Measurements from ENCODE around the gene PHACTR3.

Gene PHACTR3

GRCh38 chr20:59605601-59606364 lies 1.4 kb downstream of the PHACTR3 start:
- Histone ChIP-seq H3K4me3 (ENCODE audit: low read depth in 1 of 2, low read length in 2 of 2) (peak overlapping the region in 1 of 2 donors; percentile 21), H3K27me3 (ENCODE audit: control insufficient read depth in 1 of 2, insufficient read depth in 2 of 2, low read length in 2 of 2) (peaks cover 41 to 51% of the 10 kb centered on the region in 2 donors), H3K4me1 (ENCODE audit: control insufficient read depth in 1 of 2, insufficient read depth in 2 of 2, low read length in 2 of 2) (peaks cover 0 to 6% of the 10 kb centered on the region in 2 donors), H3K9me3 (ENCODE audit: control insufficient read depth in 1 of 2, low read length in 2 of 2) (no peaks in the 10 kb centered on the region), H3K27ac (ENCODE audit: low read depth, low read length) (no peak overlapping the region), H3K9ac (ENCODE audit: low read depth in 1 of 2, low read length in 2 of 2) (no peak overlapping the region), H3K36me3 (ENCODE audit: control insufficient read depth in 1 of 2, insufficient read depth in 2 of 2, low read length in 2 of 2) (no peaks in the 10 kb centered on the region)

GRCh38 chr20:59606566-59606965 lies 2.2 kb downstream of the PHACTR3 start:
- H3K27ac ChIP-seq (ENCODE audit: low read depth, low read length): no peak overlapping the region

GRCh38 chr20:59608396-59608795 lies 4.1 kb downstream of the PHACTR3 start:
- Histone ChIP-seq H3K27me3 (ENCODE audit: control insufficient read depth in 1 of 2, insufficient read depth in 2 of 2, low read length in 2 of 2) (peaks cover 26 to 38% of the 10 kb centered on the region in 2 donors), H3K4me3 (ENCODE audit: low read depth in 1 of 2, low read length in 2 of 2) (no peak overlapping the region), H3K9me3 (ENCODE audit: control insufficient read depth in 1 of 2, low read length in 2 of 2) (no peaks in the 10 kb centered on the region), H3K27ac (ENCODE audit: low read depth, low read length) (no peak overlapping the region), H3K4me1 (ENCODE audit: control insufficient read depth in 1 of 2, insufficient read depth in 2 of 2, low read length in 2 of 2) (peaks cover 0 to 6% of the 10 kb centered on the region in 2 donors), H3K9ac (ENCODE audit: low read depth in 1 of 2, low read length in 2 of 2) (no peak overlapping the region), H3K36me3 (ENCODE audit: control insufficient read depth in 1 of 2, insufficient read depth in 2 of 2, low read length in 2 of 2) (no peaks in the 10 kb centered on the region)

More at GRCh38 chr20:59606566-59606965, 2.2 kb downstream of the PHACTR3 start:
- H3K27me3 ChIP-seq (ENCODE audit: control insufficient read depth in 1 of 2, insufficient read depth in 2 of 2, low read length in 2 of 2): peaks cover 41 to 51% of the 10 kb centered on the region in 2 donors
- H3K36me3 ChIP-seq (ENCODE audit: control insufficient read depth in 1 of 2, insufficient read depth in 2 of 2, low read length in 2 of 2): no peaks in the 10 kb centered on the region
- peaks cover 0 to 6% of the 10 kb centered on the region in 2 donors for H3K4me1 ChIP-seq (ENCODE audit: control insufficient read depth in 1 of 2, insufficient read depth in 2 of 2, low read length in 2 of 2)
- no peak overlapping the region for H3K4me3 ChIP-seq (ENCODE audit: low read depth in 1 of 2, low read length in 2 of 2)
- no peak overlapping the region for H3K9ac ChIP-seq (ENCODE audit: low read depth in 1 of 2, low read length in 2 of 2)
- H3K9me3 ChIP-seq (ENCODE audit: control insufficient read depth in 1 of 2, low read length in 2 of 2): no peaks in the 10 kb centered on the region

GRCh38 chr20:59608871-59609270 lies 4.5 kb downstream of the PHACTR3 start:
- H3K36me3 ChIP-seq (ENCODE audit: control insufficient read depth in 1 of 2, insufficient read depth in 2 of 2, low read length in 2 of 2): no peaks in the 10 kb centered on the region
- H3K27ac ChIP-seq (ENCODE audit: low read depth, low read length): no peak overlapping the region
- H3K4me1 ChIP-seq (ENCODE audit: control insufficient read depth in 1 of 2, insufficient read depth in 2 of 2, low read length in 2 of 2): peaks cover 0 to 6% of the 10 kb centered on the region in 2 donors
- no peaks in the 10 kb centered on the region for H3K9me3 ChIP-seq (ENCODE audit: control insufficient read depth in 1 of 2, low read length in 2 of 2)
- no peak overlapping the region for H3K4me3 ChIP-seq (ENCODE audit: low read depth in 1 of 2, low read length in 2 of 2)
- H3K9ac ChIP-seq (ENCODE audit: low read depth in 1 of 2, low read length in 2 of 2): no peak overlapping the region
- peaks cover 23 to 33% of the 10 kb centered on the region in 2 donors for H3K27me3 ChIP-seq (ENCODE audit: control insufficient read depth in 1 of 2, insufficient read depth in 2 of 2, low read length in 2 of 2)

GRCh38 chr20:59611286-59611685 lies 6.9 kb downstream of the PHACTR3 start:
- H3K9ac ChIP-seq (ENCODE audit: low read depth in 1 of 2, low read length in 2 of 2): no peak overlapping the region

GRCh38 chr20:59613861-59614260 lies 9.5 kb downstream of the PHACTR3 start:
- H3K27ac ChIP-seq (ENCODE audit: low read depth, low read length): no peak overlapping the region
- H3K4me1 ChIP-seq (ENCODE audit: control insufficient read depth in 1 of 2, insufficient read depth in 2 of 2, low read length in 2 of 2): no peaks in the 10 kb centered on the region
- peaks cover 6 to 7% of the 10 kb centered on the region in 2 donors for H3K27me3 ChIP-seq (ENCODE audit: control insufficient read depth in 1 of 2, insufficient read depth in 2 of 2, low read length in 2 of 2)
- H3K4me3 ChIP-seq (ENCODE audit: low read depth in 1 of 2, low read length in 2 of 2): no peak overlapping the region
- H3K36me3 ChIP-seq (ENCODE audit: control insufficient read depth in 1 of 2, insufficient read depth in 2 of 2, low read length in 2 of 2): no peaks in the 10 kb centered on the region
- H3K9me3 ChIP-seq (ENCODE audit: control insufficient read depth in 1 of 2, low read length in 2 of 2): no peaks in the 10 kb centered on the region
- H3K9ac ChIP-seq (ENCODE audit: low read depth in 1 of 2, low read length in 2 of 2): no peak overlapping the region

More at GRCh38 chr20:59611286-59611685, 6.9 kb downstream of the PHACTR3 start:
- Histone ChIP-seq H3K9me3 (ENCODE audit: control insufficient read depth in 1 of 2, low read length in 2 of 2) (no peaks in the 10 kb centered on the region), H3K27ac (ENCODE audit: low read depth, low read length) (no peak overlapping the region), H3K36me3 (ENCODE audit: control insufficient read depth in 1 of 2, insufficient read depth in 2 of 2, low read length in 2 of 2) (no peaks in the 10 kb centered on the region), H3K4me3 (ENCODE audit: low read depth in 1 of 2, low read length in 2 of 2) (no peak overlapping the region), H3K4me1 (ENCODE audit: control insufficient read depth in 1 of 2, insufficient read depth in 2 of 2, low read length in 2 of 2) (no peaks in the 10 kb centered on the region), H3K27me3 (ENCODE audit: control insufficient read depth in 1 of 2, insufficient read depth in 2 of 2, low read length in 2 of 2) (peaks cover 17 to 25% of the 10 kb centered on the region in 2 donors)

GRCh38 chr20:59614714-59615113 lies 10.4 kb downstream of the PHACTR3 start:
- H3K36me3 ChIP-seq (ENCODE audit: control insufficient read depth in 1 of 2, insufficient read depth in 2 of 2, low read length in 2 of 2): no peaks in the 10 kb centered on the region
- H3K9ac ChIP-seq (ENCODE audit: low read depth in 1 of 2, low read length in 2 of 2): no peak overlapping the region
- no peaks in the 10 kb centered on the region for H3K9me3 ChIP-seq (ENCODE audit: control insufficient read depth in 1 of 2, low read length in 2 of 2)
- H3K4me1 ChIP-seq (ENCODE audit: control insufficient read depth in 1 of 2, insufficient read depth in 2 of 2, low read length in 2 of 2): no peaks in the 10 kb centered on the region
- no peak overlapping the region for H3K4me3 ChIP-seq (ENCODE audit: low read depth in 1 of 2, low read length in 2 of 2)
- no peak overlapping the region for H3K27ac ChIP-seq (ENCODE audit: low read depth, low read length)
- H3K27me3 ChIP-seq (ENCODE audit: control insufficient read depth in 1 of 2, insufficient read depth in 2 of 2, low read length in 2 of 2): peaks cover 4 to 6% of the 10 kb centered on the region in 2 donors

GRCh38 chr20:59616306-59616705 lies 12.0 kb downstream of the PHACTR3 start:
- no peaks in the 10 kb centered on the region for H3K4me1 ChIP-seq (ENCODE audit: control insufficient read depth in 1 of 2, insufficient read depth in 2 of 2, low read length in 2 of 2)
- H3K27me3 ChIP-seq (ENCODE audit: control insufficient read depth in 1 of 2, insufficient read depth in 2 of 2, low read length in 2 of 2): peaks cover 4 to 6% of the 10 kb centered on the region in 2 donors
- H3K9me3 ChIP-seq (ENCODE audit: control insufficient read depth in 1 of 2, low read length in 2 of 2): no peaks in the 10 kb centered on the region
- no peak overlapping the region for H3K27ac ChIP-seq (ENCODE audit: low read depth, low read length)
- H3K9ac ChIP-seq (ENCODE audit: low read depth in 1 of 2, low read length in 2 of 2): no peak overlapping the region
- no peaks in the 10 kb centered on the region for H3K36me3 ChIP-seq (ENCODE audit: control insufficient read depth in 1 of 2, insufficient read depth in 2 of 2, low read length in 2 of 2)
- H3K4me3 ChIP-seq (ENCODE audit: low read depth in 1 of 2, low read length in 2 of 2): no peak overlapping the region

- H3K27me3 ChIP-seq (ENCODE audit: control insufficient read depth in 1 of 2, insufficient read depth in 2 of 2, low read length in 2 of 2): peaks cover 4 to 8% of the 10 kb centered on the region in 2 donors
- no peak overlapping the region for H3K4me3 ChIP-seq (ENCODE audit: low read depth in 1 of 2, low read length in 2 of 2)
- no peak overlapping the region for H3K9ac ChIP-seq (ENCODE audit: low read depth in 1 of 2, low read length in 2 of 2)
- no peak overlapping the region for H3K27ac ChIP-seq (ENCODE audit: low read depth, low read length)
- no peaks in the 10 kb centered on the region for H3K36me3 ChIP-seq (ENCODE audit: control insufficient read depth in 1 of 2, insufficient read depth in 2 of 2, low read length in 2 of 2)
- no peaks in the 10 kb centered on the region for H3K4me1 ChIP-seq (ENCODE audit: control insufficient read depth in 1 of 2, insufficient read depth in 2 of 2, low read length in 2 of 2)
- no peaks in the 10 kb centered on the region for H3K9me3 ChIP-seq (ENCODE audit: control insufficient read depth in 1 of 2, low read length in 2 of 2)
Observed at GRCh38 chr20:59617221-59617620, 12.9 kb downstream of the PHACTR3 start.

- Histone ChIP-seq H3K27ac (ENCODE audit: low read depth, low read length) (no peak overlapping the region), H3K36me3 (ENCODE audit: control insufficient read depth in 1 of 2, insufficient read depth in 2 of 2, low read length in 2 of 2) (no peaks in the 10 kb centered on the region), H3K4me3 (ENCODE audit: low read depth in 1 of 2, low read length in 2 of 2) (no peak overlapping the region), H3K9ac (ENCODE audit: low read depth in 1 of 2, low read length in 2 of 2) (no peak overlapping the region), H3K27me3 (ENCODE audit: control insufficient read depth in 1 of 2, insufficient read depth in 2 of 2, low read length in 2 of 2) (peaks cover 4 to 9% of the 10 kb centered on the region in 2 donors), H3K9me3 (ENCODE audit: control insufficient read depth in 1 of 2, low read length in 2 of 2) (no peaks in the 10 kb centered on the region), H3K4me1 (ENCODE audit: control insufficient read depth in 1 of 2, insufficient read depth in 2 of 2, low read length in 2 of 2) (no peaks in the 10 kb centered on the region)
Observed at GRCh38 chr20:59618131-59618530, 13.8 kb downstream of the PHACTR3 start.
